H1 (cell line): ENCODE results near the gene CFAP210. TPM values are rescaled to one million over a fixed set of nuclear protein-coding genes. Genes with fewer than 3 reads are reported as not detected.
"Not testable (repeated sequence)": the region's sequence is repeated elsewhere in the genome, so short reads cannot be mapped to it uniquely, and the experiment has no call there.

Experiments
- CTCF ChIA-PET: fragments of 300-600 bp; sonication (Branson Sonifier 250); formaldehyde crosslinking; loops from one replicate; lab custom pipeline; 2021; ENCODE audit not compliant: partially characterized antibody; lab: Charles Lee
- POLR2A ChIA-PET: fragments of 300-600 bp; sonication (Branson Sonifier 250); formaldehyde crosslinking; loops from one replicate; lab custom pipeline; 2021; ENCODE audit warnings: inconsistent platforms; ENCODE audit not compliant: partially characterized antibody; lab: Charles Lee
- DNase-seq, 2 experiments: peaks; one replicate each; pipeline versions ENCODE4 v3.0.0 to v3.0.0-alpha.2; 2010 to 2022; ENCODE audit warnings: low spot score in 2 of 2, low read depth in 1 of 2, mixed read lengths in 1 of 2
- FAIRE-seq: peaks from 2 replicates; lab custom pipeline; 2011; peaks lifted over from hg19 to GRCh38; lab: Jason Lieb, UNC
- H2AFZ ChIP-seq: 2 replicates; pipeline ENCODE4 v1.8.1; 2012; ENCODE audit warnings: low read length, inconsistent platforms
- H2AK5ac ChIP-seq: 2 replicates; pipeline ENCODE4 v1.6.1; 2013; ENCODE audit warnings: low read depth, low read length
- H2BK120ac ChIP-seq: replicated peaks from 2 replicates; pipeline ENCODE3; 2013; ENCODE audit warnings: low read depth, low read length, inconsistent platforms
- H2BK12ac ChIP-seq: 2 replicates; pipeline ENCODE4 v1.6.1; 2013; ENCODE audit warnings: low read depth, low read length
- H2BK15ac ChIP-seq: 2 replicates; pipeline ENCODE4 v1.6.1; 2013; ENCODE audit warnings: low read length
- H2BK20ac ChIP-seq: 2 replicates; pipeline ENCODE4 v1.6.1; 2013; ENCODE audit warnings: low read length
- H2BK5ac ChIP-seq: 2 replicates; pipeline ENCODE4 v1.6.1; 2013; ENCODE audit warnings: low read depth, low read length
- H3K14ac ChIP-seq: 2 replicates; pipeline ENCODE4 v1.6.1; 2013; ENCODE audit warnings: inconsistent platforms; ENCODE audit not compliant: insufficient read length
- H3K18ac ChIP-seq: 2 replicates; pipeline ENCODE4 v1.6.1; 2013; ENCODE audit warnings: low read length; ENCODE audit errors: extremely low read depth
- H3K23ac ChIP-seq: 2 replicates; pipeline ENCODE4 v1.6.1; 2013; ENCODE audit warnings: inconsistent platforms; ENCODE audit not compliant: insufficient read length
- H3K23me2 ChIP-seq: 2 replicates; pipeline ENCODE4 v1.6.1; 2013; ENCODE audit warnings: low read depth, low read length
- H3K27ac ChIP-seq: 2 replicates; pipeline ENCODE4 v1.6.1; 2011; ENCODE audit warnings: low read depth, low read length, inconsistent platforms
- H3K27me3 ChIP-seq, 4 experiments: replicated peaks in 1 of 4; 1 replicate in 1 of 4; 2 replicates in 3 of 4; pipeline versions ENCODE4 v1.6.1 to v1.8.1; 2011 to 2013; ENCODE audit warnings: low read length in 3 of 4, mild to moderate bottlenecking in 3 of 4, inconsistent platforms in 2 of 4, mixed read lengths in 2 of 4, moderate library complexity in 1 of 4; ENCODE audit not compliant: control insufficient read depth in 3 of 4, insufficient read depth in 3 of 4; ENCODE audit errors: extremely low read depth in 1 of 4
- H3K36me3 ChIP-seq, 4 experiments: 2 replicates each; pipeline versions ENCODE4 v1.6.1 to v1.8.1; 2011 to 2013; ENCODE audit warnings: mild to moderate bottlenecking in 4 of 4, low read length in 3 of 4, moderate library complexity in 2 of 4, control low read depth in 1 of 4, inconsistent platforms in 1 of 4; ENCODE audit not compliant: insufficient read depth in 4 of 4, control insufficient read depth in 2 of 4
- H3K4ac ChIP-seq: replicated peaks from 2 replicates; pipeline ENCODE3; 2013; ENCODE audit warnings: low read length, low read depth, mixed read lengths, inconsistent platforms; ENCODE audit not compliant: insufficient read length
- H3K4me1 ChIP-seq, 4 experiments: replicated peaks in 1 of 4; 1 replicate in 1 of 4; 2 replicates in 3 of 4; pipeline versions ENCODE4 v1.6.1 to v1.8.1; 2011 to 2013; ENCODE audit warnings: low read length in 3 of 4, inconsistent platforms in 2 of 4, mixed read lengths in 1 of 4; ENCODE audit not compliant: insufficient read depth in 4 of 4, control insufficient read depth in 3 of 4
- H3K4me2 ChIP-seq, 2 experiments: 2 replicates each; pipeline versions ENCODE4 v1.6.1 to v1.8.1; 2011 to 2013; ENCODE audit warnings: low read depth in 2 of 2, low read length in 2 of 2, control low read depth in 1 of 2, inconsistent platforms in 1 of 2, mild to moderate bottlenecking in 1 of 2; ENCODE audit not compliant: insufficient read depth in 1 of 2
- H3K4me3 ChIP-seq, 4 experiments: fragments of 200-600, 300-600 bp in 1 of 4; sonication (generic), shearing (Covaris generic), sonication (Bioruptor Twin) in 1 of 4; 2 replicates each; pipeline versions ENCODE4 v1.5.1 to v1.8.1; 2011 to 2016; ENCODE audit warnings: low read length in 4 of 4, low read depth in 3 of 4, control low read depth in 2 of 4, inconsistent platforms in 2 of 4, mild to moderate bottlenecking in 2 of 4, mixed read lengths in 1 of 4, moderate library complexity in 1 of 4; ENCODE audit not compliant: insufficient read depth in 2 of 4; ENCODE audit errors: extremely low read depth in 1 of 4
- H3K56ac ChIP-seq: replicated peaks from 2 replicates; pipeline ENCODE3; 2013; ENCODE audit warnings: low read depth, mild to moderate bottlenecking, mixed read lengths, low read length, inconsistent platforms; ENCODE audit not compliant: insufficient read length
- H3K79me1 ChIP-seq: 2 replicates; pipeline ENCODE4 v1.6.1; 2013; ENCODE audit warnings: low read depth, low read length, control low read depth
- H3K79me2 ChIP-seq, 2 experiments: 2 replicates each; pipeline versions ENCODE4 v1.6.1 to v1.8.1; 2012 to 2013; ENCODE audit warnings: low read length in 2 of 2, mild to moderate bottlenecking in 2 of 2, inconsistent platforms in 1 of 2; ENCODE audit not compliant: insufficient read depth in 2 of 2, control insufficient read depth in 1 of 2
- H3K9ac ChIP-seq, 4 experiments: replicated peaks in 1 of 4; 1 replicate in 1 of 4; 2 replicates in 3 of 4; pipeline versions ENCODE4 v1.6.1 to v1.8.1; 2011 to 2013; ENCODE audit warnings: low read depth in 3 of 4, low read length in 3 of 4, control low read depth in 2 of 4, mild to moderate bottlenecking in 2 of 4, moderate library complexity in 2 of 4, inconsistent platforms in 1 of 4; ENCODE audit errors: extremely low read depth in 1 of 4
- H3K9me3 ChIP-seq, 2 experiments: 2 replicates each; pipeline versions ENCODE4 v1.6.1 to v1.8.1; 2012 to 2013; ENCODE audit warnings: mild to moderate bottlenecking in 2 of 2, moderate library complexity in 2 of 2, control low read depth in 1 of 2, inconsistent platforms in 1 of 2, low read depth in 1 of 2, low read length in 1 of 2, mixed read lengths in 1 of 2; ENCODE audit not compliant: insufficient read depth in 2 of 2
- H4K20me1 ChIP-seq, 2 experiments: replicated peaks in 1 of 2; 2 replicates each; pipeline versions ENCODE3 to v1.8.1; 2011 to 2013; ENCODE audit warnings: inconsistent platforms in 2 of 2, low read length in 2 of 2, mild to moderate bottlenecking in 1 of 2; ENCODE audit not compliant: insufficient read depth in 2 of 2, control insufficient read depth in 1 of 2
- H4K5ac ChIP-seq: 2 replicates; pipeline ENCODE4 v1.6.1; 2013; ENCODE audit warnings: low read length, low read depth, mixed read lengths, inconsistent platforms; ENCODE audit not compliant: insufficient read length
- H4K8ac ChIP-seq: 2 replicates; pipeline ENCODE4 v1.8.0; 2013; ENCODE audit warnings: mild to moderate bottlenecking, moderate library complexity, low read length, inconsistent platforms; ENCODE audit not compliant: insufficient read depth; ENCODE audit errors: extremely low read depth
- H4K91ac ChIP-seq: replicated peaks from 2 replicates; pipeline ENCODE3; 2013; ENCODE audit warnings: low read length, mixed read lengths, inconsistent platforms; ENCODE audit not compliant: insufficient read length
- WGBS, 2 experiments: shearing (Covaris generic) in 1 of 2; methylation state at CpG; one replicate each; pipeline versions ENCODE4 v1.1.6 to v1.1.7; 2013 to 2015; ENCODE audit warnings: low lambda C conversion rate in 2 of 2, mixed read lengths in 2 of 2, inconsistent platforms in 1 of 2, low coverage in 1 of 2, missing lambda C conversion rate in 1 of 2; ENCODE audit not compliant: insufficient replicate concordance in 2 of 2, insufficient coverage in 1 of 2, insufficient read length in 1 of 2; ENCODE audit errors: extremely low coverage in 1 of 2, missing lambda C conversion rate in 1 of 2; 5-methylcytosine and 5-hydroxymethylcytosine counted together
- polyA plus RNA-seq, 7 experiments: library from polyadenylated mRNA; depleted of rRNA in 3 of 7; stranded (reverse) in 5 of 7; unstranded in 2 of 7; fragments of >200 nt in 5 of 7; fragments of 200-250 nt in 2 of 7; gene quantifications; 1 replicate in 5 of 7; 2 replicates in 1 of 7; 4 replicates in 1 of 7; pipeline versions ENCODE4 v1.2.1 to v1.2.3, GENCODE V29; 2011 to 2013; ENCODE audit warnings: missing spikeins in 2 of 7, mixed read lengths in 2 of 7
- total RNA-seq: library from RNA; stranded (reverse); fragmentation: NEBNext Ultra II Directional; extraction: Animal tissue kit (Norgen Biotek cat#: 25700); gene quantifications from 2 replicates; pipeline ENCODE4 v1.2.1, GENCODE V29; 2021

The CFAP210 gene
- total and polyA plus RNA-seq, 2 of the 8 experiments (the other 6 are each of a cell fraction or from before 2014, with no cell fraction given) = 0.06 to 0.37 TPM

GRCh38 chr2:169686825-169687224, 7.4 kb downstream of the CFAP210 start:
- H3K4me1 ChIP-seq, H4K8ac ChIP-seq, H3K18ac ChIP-seq, H4K20me1 ChIP-seq, H4K91ac ChIP-seq, H2BK5ac ChIP-seq, H3K23me2 ChIP-seq, H3K4me2 ChIP-seq, H3K4me3 ChIP-seq, DNase-seq, H2AK5ac ChIP-seq, H3K23ac ChIP-seq, H3K9ac ChIP-seq, CTCF ChIA-PET, H3K9me3 ChIP-seq, H3K14ac ChIP-seq, H2BK15ac ChIP-seq, H3K79me1 ChIP-seq, H2AFZ ChIP-seq, FAIRE-seq, H3K36me3 ChIP-seq, H3K27me3 ChIP-seq, H4K5ac ChIP-seq, H2BK120ac ChIP-seq, H2BK12ac ChIP-seq, H3K56ac ChIP-seq, H2BK20ac ChIP-seq, H3K4ac ChIP-seq, H3K79me2 ChIP-seq, H3K27ac ChIP-seq: not testable (repeated sequence)
- POLR2A ChIA-PET = interaction anchor here (0.8 kb wide), 1 partner anchor 47 kb away, joined by 3 read pairs; the partner anchor contains the start of gene KLHL23
- 88% methylated on average over 4 of the region's 4 CpGs; no CpG with 5 or more reads in 1 of the 2 experiments for WGBS, 2 experiments

- DNase-seq, H3K79me1 ChIP-seq, H2BK20ac ChIP-seq, H2BK15ac ChIP-seq, H3K4me1 ChIP-seq, H4K5ac ChIP-seq, H3K23ac ChIP-seq, FAIRE-seq, H3K9me3 ChIP-seq, H2AK5ac ChIP-seq, H3K14ac ChIP-seq, H3K4ac ChIP-seq, H2BK5ac ChIP-seq, H3K79me2 ChIP-seq, H3K4me3 ChIP-seq, CTCF ChIA-PET, H4K8ac ChIP-seq, H2BK12ac ChIP-seq, H3K27ac ChIP-seq, H2AFZ ChIP-seq, H3K27me3 ChIP-seq, H3K4me2 ChIP-seq, H3K18ac ChIP-seq, H2BK120ac ChIP-seq, H4K91ac ChIP-seq, H4K20me1 ChIP-seq, H3K56ac ChIP-seq, H3K9ac ChIP-seq, H3K23me2 ChIP-seq, H3K36me3 ChIP-seq: not testable (repeated sequence)
- POLR2A ChIA-PET = interaction anchor here (1.4 to 1.7 kb wide), 2 partner anchors 10 to 20 kb away, joined by 3 to 5 read pairs; partner anchors contain the start of genes CFAP210 and PHOSPHO2
- 92% methylated on average over 2 of the region's 2 CpGs; no CpG with 5 or more reads in 1 of the 2 experiments for WGBS, 2 experiments
Observed at GRCh38 chr2:169684712-169685111, 9.5 kb downstream of the CFAP210 start.
